HG02623 (cell line): ENCODE results near the gene CHST13.

Source experiments
- ATAC-seq: cut with Tn5 transposase; IDR thresholded peaks from one replicate; pipeline ENCODE4 v1.9.1; 2021; ENCODE audit warnings: moderate library complexity; ENCODE audit not compliant: unreplicated experiment

CHST13 gene

DNA sequence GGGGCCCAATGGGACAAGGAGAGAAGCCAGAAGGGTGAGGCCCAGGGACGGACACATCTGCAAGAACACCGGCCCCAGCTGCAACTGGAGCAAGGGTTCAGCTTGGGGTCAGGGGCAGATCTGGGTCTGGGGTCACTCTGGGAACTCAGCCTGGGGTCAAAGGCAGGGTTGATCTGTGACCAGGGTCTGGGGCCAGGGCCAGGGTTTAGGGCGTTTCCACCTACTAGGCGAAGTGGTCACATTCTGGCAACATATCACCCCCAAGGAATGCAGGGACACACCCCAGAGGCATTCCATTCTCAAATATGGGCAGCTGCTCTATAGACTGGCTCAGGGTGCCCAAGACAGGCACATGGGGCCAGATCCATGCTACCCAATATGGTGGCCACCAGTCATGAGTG is 15.4 kb upstream of the CHST13 start:
- ATAC-seq, result no peak

DNA sequence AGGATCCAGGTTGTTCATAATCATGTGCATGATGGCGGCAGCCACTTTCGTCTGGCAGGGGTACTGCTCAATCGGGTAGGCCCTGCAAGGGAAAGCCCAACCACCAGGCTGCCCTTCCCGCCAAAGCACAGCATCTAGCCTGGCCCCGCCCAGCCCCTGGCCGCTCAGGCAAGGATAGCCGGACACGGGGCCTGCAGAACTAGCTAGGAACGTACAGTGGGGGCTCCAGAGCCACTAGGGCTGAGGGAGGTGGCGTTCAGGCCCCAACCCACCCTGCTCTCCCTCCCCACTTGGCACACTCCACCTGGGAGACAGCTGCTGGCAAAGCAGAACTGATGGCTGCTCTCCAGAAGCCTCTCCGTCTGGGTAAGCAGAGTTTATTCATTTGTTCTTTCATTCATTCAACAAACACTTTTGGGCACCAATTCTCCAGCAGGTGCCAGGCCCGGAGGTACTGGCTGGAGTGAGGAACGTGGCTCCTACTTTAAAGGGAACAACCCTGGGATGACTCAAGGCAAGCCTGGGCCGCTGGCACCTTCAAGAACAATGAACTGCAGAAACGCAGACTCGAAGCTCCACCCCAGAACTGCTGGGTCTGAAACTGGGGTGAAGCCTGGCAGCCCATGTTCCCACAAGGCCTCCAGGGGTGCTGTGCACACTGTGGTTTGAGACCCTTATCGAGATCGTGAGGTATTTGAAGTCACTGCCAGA is 14.2 kb upstream of the CHST13 start:
- no peak for ATAC-seq

DNA sequence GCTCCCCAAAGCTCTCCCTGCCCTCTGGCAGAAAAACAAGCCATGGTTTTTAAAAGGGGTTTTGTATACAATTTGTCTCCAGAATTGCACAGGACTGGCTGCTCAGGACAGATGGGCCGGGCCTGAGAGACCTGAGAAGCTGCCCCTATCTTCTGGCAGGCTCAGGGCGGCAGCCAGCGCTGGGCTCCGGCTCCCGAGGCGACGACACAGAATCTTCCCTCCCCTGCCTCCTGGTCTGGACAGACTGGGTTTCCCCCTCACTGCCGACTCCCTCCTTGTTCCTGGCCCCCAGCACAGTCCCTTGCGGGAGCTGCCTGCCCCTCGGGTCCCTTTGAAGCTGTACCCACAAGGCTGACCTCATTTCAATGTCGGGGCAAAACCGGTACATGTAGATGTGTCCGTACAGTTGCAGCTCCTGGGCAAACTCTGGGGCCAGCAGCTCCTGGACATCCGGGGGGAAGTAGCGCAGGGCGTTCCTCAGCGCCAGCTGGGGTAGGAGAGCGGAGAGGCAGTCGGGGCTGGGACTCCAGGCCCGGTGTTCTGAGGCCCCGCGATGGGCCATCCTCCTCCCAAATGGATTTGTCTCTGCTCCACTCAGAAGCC is 13.5 kb upstream of the CHST13 start:
- ATAC-seq, result no peak

DNA sequence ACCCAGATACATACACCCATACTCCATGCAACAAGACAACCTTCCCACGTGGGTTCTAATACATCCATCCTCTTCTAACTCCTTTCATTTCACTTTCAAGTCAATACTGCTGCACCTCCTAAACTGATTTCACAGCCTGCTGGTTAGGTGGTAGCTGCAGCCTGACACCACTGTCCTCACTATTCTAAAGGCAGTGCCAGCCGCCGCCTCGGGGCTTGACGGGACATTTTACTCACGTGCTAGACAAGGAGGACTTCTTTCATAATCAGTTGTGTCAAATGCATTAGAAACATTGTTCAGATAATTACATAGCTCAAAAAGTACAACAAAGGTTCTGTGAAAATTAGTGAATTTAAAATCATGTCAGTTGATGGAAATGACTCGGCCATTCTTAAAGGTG is 12.7 kb upstream of the CHST13 start:
- no peak for ATAC-seq

DNA sequence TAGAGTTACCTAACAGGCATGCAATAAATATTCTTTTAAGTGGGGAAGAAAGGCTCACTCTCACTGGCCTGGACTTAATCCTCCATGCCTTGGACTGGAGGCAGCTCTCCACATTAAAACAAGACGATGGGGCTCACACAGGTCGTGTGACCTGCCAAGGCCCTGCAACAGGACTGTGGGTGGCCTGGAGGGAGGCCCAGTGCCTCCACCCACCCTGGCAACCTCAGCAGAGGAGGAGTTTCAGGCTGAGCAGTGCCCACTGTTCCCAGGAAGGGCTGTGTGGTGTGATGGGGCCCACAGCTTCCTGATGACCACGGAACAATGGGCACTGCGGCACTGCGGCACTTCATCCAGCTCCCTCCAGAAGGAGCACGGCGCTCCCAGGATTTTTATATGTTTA is 11.9 kb upstream of the CHST13 start:
- ATAC-seq, result no peak

DNA sequence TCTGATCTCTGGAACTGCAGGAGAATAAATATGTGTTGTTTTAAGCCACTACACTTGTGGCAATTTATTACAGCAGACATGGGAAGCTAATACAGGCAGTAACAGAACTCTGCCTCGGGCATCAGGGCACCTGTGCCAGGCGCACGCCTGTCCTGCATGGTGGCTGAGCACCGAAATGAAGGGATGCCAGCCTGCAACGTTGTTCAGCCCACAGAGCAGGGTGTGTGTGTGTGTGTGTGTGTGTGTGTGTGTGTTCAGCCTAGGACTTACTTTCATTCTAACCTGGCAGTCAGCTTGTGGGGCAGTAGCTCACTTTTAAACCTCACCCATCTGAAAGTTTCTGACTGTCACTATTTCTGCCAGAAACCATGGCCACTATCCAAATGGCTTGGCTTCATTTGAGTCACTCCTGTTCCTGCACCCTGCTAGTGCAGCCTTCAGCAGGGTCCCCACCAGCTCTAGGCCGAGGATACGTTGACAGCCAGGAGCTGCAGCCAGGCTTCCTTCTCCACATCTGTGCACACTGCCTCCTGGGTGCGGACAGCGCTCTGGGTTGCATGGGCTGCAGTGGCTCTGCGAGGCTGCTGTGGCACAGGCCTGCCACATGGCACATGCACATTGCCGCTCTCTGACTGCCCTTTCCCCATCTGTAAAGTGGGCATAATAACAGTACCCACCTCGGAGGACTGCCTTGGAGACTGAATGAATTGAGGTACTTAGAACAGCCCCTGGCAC is 10.9 kb upstream of the CHST13 start:
- ATAC-seq, result no peak

DNA sequence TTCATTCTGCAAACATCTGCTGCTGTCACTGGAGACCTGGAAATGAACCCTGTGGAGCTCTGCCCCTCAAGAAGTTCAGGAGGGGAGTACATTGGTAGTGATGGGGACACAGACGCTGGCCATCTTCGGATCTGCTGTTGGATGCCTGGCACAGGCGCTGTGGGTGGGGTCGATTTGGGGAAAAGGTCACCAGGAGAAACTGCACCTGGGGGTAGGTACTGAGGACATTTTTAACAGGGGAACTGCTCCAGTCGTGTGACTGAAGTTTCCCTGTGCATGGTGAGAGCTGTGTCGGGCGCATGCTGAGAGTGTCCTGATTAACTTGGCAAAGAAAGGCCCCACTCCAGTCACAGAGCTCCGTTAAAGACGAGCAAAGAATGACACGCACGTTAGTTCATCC is 9.8 kb upstream of the CHST13 start:
- ATAC-seq, result no peak

DNA sequence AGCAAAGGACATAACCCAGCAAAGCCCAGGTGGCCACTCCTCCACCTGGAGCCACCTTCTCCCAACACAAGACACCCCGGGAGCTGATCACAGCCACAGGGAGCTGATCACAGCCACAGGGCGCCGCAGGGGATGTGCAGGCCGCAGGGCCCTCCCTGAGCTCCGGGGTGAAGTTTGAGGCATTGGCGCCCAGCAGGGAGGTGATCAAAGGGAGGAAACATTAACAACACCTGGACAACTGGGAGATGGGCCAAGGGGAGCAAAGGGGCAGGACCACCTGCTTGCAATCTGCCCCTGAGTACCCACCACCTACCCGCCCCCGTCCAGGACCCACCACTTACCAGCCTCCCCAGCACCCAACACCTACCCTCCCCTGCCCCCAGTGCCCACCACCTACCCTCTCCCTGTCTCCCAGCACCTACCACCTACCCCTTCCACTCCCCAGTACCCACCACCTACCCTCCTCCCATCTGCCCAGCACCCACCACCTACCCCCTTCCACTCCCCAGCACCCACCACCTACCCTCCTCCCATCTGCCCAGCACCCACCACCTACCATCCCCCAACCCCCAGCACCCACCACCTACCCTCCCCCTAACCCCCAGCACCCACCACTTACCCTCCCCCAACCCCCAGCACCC is 8.8 kb upstream of the CHST13 start:
- ATAC-seq, result no peak

DNA sequence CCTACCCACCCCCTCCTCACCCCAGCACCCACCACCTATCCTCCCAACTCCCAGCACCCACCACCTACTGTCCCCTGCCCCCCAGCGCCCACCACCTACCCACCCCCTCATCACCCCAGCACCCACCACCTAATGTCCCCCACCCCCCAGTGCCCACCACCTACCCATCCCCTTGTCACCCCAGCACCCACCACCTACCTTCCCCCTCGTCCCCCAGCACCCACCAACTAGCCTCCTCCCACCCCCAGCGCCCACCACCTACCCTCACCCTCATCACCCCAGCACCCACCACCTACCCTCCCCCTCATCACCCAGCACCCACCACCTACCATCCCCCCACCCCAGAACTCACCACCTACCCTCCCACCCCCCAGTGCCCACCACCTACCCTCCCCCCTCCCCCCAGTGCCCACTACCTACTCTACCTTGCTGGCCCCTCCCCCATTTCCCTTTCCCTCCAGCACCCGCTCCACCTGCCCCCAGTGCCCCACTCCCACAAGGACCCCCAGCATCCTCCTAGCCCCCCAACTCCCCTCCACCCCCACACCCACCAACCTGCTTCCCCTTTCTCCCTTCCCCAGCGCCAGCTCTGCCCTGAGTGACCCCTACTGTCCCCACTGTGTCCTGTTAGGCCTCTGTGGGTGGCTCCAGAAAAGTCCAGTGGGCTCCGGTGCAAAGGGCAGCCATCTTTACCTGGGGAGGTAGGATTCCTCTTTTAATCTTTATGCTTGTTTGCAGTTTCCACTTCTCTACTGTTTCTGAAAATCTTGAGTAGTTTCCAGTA is 7.6 kb upstream of the CHST13 start:
- no peak for ATAC-seq

DNA sequence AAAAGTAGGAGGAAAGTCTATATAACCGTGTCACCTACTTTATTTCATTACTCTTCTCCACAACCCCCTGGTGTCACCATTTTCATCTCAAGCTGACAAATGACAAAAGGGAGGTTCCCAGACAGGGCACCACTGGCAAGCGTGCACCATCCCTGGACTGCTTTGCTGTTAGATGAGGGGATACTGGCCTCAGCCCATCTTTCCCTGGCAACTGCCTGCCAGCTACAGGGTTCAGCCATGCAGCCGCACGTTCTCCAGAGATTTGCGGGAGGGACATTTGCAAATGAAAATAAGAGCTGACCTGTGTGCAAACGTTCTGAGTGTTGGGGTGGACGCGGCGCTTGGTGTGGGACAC is 7.0 kb upstream of the CHST13 start:
- ATAC-seq, result no peak

DNA sequence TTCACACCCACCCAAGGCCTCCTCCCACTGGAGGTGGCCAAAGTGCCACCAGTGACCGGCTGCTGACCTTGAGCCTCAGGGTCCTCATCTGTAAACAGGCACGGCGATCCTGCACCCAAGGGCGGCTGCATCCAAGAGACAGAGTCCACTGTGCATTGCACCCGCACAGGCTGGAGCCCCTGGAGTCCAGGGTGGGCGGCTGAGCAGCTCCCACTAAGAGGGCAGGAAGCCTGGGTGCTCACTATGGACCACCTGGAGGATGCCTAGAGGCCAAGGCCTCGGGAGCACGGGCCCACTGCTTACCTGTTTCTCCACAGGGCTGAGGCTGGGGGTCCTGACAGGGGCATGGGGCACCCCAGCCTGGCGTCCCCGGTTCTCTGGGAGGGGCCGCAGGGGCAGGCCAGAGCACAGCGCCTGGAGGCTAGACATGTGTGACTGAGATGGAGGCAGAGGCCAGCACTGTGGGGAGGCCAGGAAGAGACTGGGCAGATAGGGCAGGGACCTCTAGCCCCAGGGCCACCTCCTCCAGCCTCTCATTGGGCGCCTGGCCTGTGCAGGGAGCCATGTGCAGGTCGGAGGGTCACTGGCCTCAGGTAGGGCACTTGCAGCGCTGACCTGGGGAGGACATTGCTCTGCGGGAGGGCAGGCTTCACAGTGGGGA is 6.5 kb upstream of the CHST13 start, which contains the start of gene UROC1:
Gene UROC1, minus strand, starts transcription at position 483 of the 661 bp plus-strand sequence. Its CDS starts 54 bp downstream, at position 429.
- ATAC-seq, result no peak

DNA sequence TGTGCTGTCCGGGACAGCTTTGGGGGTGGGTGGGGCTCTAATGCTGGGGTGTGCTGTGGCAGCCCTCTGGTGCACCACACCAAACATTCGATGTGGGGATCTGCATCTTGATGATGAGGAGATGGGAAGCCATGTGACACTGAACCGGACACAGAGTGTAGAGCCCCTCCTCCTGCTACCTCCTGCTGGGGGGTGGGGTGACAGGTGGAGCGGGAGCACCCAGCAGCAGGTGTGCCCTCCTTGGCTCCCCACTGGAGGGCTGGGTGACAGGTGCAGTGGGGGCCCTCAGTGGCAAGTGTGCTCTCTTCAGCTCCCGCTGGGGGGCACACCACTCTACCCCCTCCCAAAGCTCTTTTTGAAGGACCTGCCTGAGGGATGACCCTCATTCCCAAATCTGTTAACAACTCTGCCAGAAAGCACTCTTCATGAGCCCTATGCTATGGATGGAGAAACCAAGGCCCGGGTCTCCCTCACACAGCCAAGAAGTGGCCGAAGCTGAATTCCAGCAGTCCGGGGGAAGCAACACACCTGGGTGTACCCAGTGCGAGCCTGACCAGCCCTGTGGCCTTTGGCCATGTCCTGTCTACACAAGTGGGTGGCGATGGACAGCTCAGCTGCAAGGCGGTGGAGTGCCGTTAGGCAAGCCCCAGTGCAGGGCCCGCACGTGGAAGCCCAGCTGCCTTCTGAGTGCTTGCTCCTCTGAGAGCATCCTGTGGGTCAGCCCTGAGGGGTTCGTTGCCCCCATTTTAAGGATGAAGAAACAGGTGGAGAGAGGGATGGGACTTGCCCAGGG is 5.8 kb upstream of the CHST13 start:
- no peak for ATAC-seq

DNA sequence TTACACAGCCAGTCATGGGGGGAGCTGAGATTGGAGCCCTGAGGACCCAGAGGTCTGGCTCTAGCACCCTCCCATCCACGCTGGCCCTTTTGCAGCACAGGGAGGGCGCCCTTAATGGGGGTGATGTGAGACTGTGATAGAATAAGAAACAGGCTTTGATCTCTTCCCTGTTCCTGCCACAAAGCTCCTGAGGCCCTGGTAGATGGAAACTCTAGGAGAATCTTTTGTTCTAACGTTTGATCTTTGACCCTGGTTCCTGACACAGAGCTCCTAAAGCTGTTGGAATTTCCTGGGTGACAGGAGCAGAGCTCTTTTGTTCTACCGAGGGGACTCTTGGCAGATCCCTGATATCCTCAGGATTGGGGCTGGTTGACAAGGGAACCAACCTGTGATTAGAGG is 5.2 kb upstream of the CHST13 start:
- no peak for ATAC-seq

DNA sequence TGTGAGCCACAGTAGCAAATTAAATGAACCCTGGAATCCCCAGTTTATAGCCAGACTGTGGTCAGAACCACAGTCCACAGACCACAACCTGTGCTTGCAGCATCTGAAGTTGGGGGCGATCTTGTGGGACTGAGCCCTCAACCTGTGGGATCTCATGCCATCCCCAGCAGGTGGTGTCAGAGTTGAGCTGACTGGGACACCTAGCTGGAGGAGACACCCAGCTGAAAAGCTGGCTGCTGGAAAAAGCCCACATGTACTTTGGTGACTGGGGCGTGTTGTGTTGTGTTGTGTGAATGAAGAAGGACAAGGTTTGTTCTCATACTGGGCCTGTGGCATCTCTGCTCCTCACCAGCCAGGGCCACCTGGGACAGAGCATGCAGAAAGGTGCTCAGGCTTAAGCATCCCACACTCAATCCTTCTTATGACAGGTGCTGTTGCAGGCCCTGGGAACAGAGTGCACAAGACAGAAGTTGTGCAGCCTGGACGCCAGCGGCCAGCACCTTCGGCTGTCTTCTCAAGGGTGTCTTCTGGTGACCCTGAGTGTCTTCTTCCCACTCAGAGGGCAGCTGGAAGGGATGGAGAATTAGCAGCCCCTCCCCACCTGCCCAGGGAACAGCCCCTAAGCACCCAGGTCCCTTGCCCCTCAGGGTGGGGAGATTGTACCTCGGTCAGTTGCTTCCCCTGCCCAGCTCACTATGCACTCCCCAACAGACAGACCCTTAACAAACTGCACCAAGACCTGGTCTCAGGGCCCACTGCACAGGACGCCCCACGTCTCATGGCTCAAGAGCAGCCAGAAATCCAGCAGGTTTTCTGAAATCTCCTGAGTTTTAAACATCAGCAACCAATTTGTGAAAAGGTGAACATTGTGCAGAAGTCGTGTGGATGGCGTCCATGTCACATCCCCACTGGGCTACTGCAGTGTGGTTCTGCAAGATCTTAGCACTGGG is 4.2 kb upstream of the CHST13 start:
- no peak for ATAC-seq

DNA sequence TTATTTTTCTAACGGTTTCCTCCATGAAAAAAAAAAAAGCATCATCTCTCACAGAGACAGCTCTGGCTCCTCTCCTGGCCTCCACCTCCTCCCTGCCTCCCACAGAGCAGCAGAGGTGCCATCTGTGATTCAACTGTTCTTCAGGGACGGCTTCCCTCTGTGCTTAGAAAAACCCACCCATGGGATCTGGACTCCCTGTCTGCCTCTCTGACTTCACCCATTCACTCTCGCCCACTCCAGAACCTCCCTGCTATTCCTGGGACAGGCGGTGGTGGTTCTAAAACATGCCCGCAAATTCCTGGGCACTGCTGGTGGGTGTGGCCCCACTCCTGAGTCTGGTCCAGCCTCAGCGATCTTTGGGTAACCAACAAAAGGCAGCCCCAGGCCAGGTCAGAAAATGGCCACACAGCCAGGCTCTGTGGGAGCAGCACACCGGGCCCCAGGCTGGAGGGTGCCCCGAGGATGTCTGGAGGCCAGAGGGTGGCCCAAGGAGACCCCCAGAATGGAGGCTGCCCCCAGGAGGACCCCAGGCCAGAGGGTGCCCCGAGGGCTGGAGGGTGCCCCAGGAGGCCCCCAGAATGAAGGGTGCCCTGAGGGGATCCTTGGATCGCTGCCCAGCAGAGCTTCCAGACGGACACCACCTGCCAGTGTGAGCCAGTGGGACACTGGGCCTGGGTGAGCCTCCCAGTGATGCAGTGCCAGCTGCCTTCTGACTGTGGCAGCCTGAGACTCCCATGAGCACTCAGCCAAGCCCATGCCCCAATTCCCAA is 2.6 kb upstream of the CHST13 start:
- no peak for ATAC-seq

DNA sequence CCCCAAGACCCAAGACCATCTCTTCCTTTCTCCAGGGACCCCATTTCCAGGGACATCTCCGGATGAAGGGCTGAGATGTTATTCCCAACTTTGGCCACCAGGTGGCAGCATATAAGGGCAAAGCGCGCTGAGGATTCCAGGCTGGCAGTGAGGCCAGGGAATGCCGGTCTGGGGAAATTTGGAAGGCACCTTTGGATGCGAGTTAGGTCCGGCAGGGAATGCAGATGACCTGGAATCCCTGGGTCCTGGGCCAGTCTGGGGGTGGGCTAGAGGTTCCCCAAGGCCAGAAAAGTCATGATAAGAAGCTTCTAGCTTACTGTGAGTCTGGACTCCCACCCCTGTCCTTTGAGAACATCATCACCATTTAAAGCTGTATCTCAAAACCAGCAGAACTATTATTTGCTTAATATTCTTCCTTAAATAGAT is 1.6 kb upstream of the CHST13 start:
- no peak for ATAC-seq

DNA sequence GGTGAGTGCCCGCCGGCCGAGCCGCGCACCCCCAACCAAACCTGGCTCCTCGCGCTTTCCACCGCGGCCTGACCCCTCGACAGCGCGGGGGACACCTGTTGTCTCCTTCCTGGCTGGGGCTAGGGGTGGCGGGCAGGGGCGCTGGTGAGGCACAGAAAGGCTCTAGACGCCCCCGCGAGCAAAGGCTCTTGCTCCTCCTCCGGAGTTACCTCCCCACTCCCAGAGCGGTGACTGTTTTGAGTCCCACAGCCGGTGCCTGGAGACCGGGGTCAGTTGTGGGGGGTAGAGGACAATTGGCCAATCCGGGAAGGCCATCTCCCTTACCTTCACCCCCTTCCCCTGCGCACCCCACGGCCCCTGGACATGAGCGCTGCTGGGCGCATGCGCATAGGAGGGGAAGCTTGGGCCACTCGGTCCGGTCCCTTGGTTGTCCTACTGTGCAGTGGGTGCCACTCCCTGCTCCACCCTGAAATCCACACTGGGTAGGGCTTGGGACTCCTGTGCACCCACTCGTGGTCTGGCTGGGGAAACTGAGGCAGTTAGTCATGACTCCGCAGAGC is 554 bp downstream of the CHST13 start:
- no peak for ATAC-seq
